ENCODE data around the gene JMJD1C. TPM values are rescaled to one million over a fixed set of nuclear protein-coding genes. Genes with fewer than 3 reads are reported as not detected.

JMJD1C gene
- total RNA-seq, 2 experiments from 2014 or later: 99.2 to 118 TPM

DNA sequence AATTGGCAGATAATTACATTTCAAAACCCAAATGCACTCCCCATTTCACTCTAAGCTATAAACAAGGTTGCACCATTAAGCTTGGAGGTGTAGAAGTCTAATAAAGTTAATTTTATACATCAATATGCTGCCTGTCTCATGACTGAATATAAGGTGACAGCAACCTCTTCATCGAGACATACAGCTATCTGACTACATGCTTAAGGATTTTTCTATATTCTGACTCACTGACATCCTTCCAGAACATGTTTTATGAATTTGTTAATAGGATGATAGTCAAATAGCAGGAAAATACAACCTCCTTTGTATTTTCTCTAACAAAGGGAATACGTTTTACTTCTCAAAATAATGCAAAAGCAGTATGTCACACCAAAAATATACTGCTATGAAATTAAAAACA, 256.1 kb downstream of the JMJD1C start:
- CTCF ChIA-PET (ENCODE audit: unreplicated experiment): no interaction called here
- Histone ChIP-seq H3K36me3 (ENCODE audit: insufficient read depth, low read length) (peaks cover 92% of the 10 kb centered on the region), H4K20me1 (ENCODE audit: insufficient read depth, low read length) (peaks cover 26% of the 10 kb centered on the region; the same call in 1 of the 2 replicates), H3K27ac (ENCODE audit: low read depth, low read length, poor library complexity, severe bottlenecking) (no peak overlapping the region), H2AFZ (ENCODE audit: low read length) (no peak overlapping the region), H3K4me1 (ENCODE audit: insufficient read depth, low read length, poor library complexity, severe bottlenecking) (peaks cover 10% of the 10 kb centered on the region), H3K4me3 (ENCODE audit: low read depth, low read length, poor library complexity, severe bottlenecking) (no peak overlapping the region), H3K79me2 (ENCODE audit: insufficient read depth, low read depth, low read length) (peaks cover 80% of the 10 kb centered on the region; the same call in 1 of the 2 replicates), H3K9me3 (ENCODE audit: low read length) (peaks cover 6% of the 10 kb centered on the region), H3K4me2 (ENCODE audit: low read length) (no peak overlapping the region), H3K9me2 (ENCODE audit: insufficient read depth, low read length) (no peaks in the 10 kb centered on the region)
- TF ChIP-seq, protein P1, sequence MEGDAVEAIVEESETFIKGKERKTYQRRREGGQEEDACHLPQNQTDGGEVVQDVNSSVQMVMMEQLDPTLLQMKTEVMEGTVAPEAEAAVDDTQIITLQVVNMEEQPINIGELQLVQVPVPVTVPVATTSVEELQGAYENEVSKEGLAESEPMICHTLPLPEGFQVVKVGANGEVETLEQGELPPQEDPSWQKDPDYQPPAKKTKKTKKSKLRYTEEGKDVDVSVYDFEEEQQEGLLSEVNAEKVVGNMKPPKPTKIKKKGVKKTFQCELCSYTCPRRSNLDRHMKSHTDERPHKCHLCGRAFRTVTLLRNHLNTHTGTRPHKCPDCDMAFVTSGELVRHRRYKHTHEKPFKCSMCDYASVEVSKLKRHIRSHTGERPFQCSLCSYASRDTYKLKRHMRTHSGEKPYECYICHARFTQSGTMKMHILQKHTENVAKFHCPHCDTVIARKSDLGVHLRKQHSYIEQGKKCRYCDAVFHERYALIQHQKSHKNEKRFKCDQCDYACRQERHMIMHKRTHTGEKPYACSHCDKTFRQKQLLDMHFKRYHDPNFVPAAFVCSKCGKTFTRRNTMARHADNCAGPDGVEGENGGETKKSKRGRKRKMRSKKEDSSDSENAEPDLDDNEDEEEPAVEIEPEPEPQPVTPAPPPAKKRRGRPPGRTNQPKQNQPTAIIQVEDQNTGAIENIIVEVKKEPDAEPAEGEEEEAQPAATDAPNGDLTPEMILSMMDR (conservative IDR thresholded peaks at IDR 0.05; ENCODE audit: low read length): no peak
- TF ChIP-seq EZH2phosphoT487 (IDR thresholded peaks at IDR 0.05; ENCODE audit: borderline replicate concordance, low read depth, low read length): no peak
- no peak for DNase-seq (ENCODE audit: low spot score)
- POLR2A ChIA-PET: interaction anchor here (1.0 to 2.3 kb wide), 3 partner anchors 9 to 419 kb away, joined by 3 to 13 read pairs (median 5); no protein-coding TSS in a partner anchor
- intact Hi-C loops (cut with micrococcal nuclease; ENCODE audit: unreplicated experiment): no loop called here
- BruUV-seq (replicated peaks): no TSS peak

DNA sequence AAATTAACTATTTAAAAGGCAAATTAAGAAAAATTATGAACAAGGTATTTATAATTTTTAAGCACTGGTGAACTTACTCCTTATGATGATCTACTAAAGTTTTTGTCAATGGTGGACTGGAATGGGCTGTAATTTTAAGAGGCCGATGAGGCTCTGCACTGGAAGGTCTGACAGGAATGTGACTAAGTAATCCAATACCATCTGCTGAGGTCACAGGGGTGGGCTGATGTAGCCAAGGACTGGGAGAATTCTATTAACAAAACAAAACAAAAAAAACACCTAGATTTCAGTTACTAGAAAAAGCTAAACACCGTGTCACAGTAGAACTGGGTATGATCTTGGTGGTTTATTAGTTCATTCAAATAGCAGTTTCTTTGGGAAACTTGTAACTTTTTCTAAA, 256.8 kb downstream of the JMJD1C start:
- no peak overlapping the region for H3K4me3 ChIP-seq (ENCODE audit: low read depth, low read length, poor library complexity, severe bottlenecking)
- CTCF ChIA-PET (ENCODE audit: unreplicated experiment): no interaction called here
- TF ChIP-seq, protein P1 (conservative IDR thresholded peaks at IDR 0.05; ENCODE audit: low read length): no peak
- no peak for TF ChIP-seq EZH2phosphoT487 (IDR thresholded peaks at IDR 0.05; ENCODE audit: borderline replicate concordance, low read depth, low read length)
- POLR2A ChIA-PET: interaction anchor here (1.0 to 2.3 kb wide), 3 partner anchors 9 to 419 kb away, joined by 3 to 13 read pairs (median 5); no protein-coding TSS in a partner anchor
- H3K9me2 ChIP-seq (ENCODE audit: insufficient read depth, low read length): no peaks in the 10 kb centered on the region
- peaks cover 22% of the 10 kb centered on the region; the same call in 1 of the 2 replicates for H4K20me1 ChIP-seq (ENCODE audit: insufficient read depth, low read length)
- H2AFZ ChIP-seq (ENCODE audit: low read length): no peak overlapping the region
- intact Hi-C loops (cut with micrococcal nuclease; ENCODE audit: unreplicated experiment): no loop called here
- H3K36me3 ChIP-seq (ENCODE audit: insufficient read depth, low read length): peaks cover 92% of the 10 kb centered on the region
- peaks cover 10% of the 10 kb centered on the region for H3K4me1 ChIP-seq (ENCODE audit: insufficient read depth, low read length, poor library complexity, severe bottlenecking)
- H3K79me2 ChIP-seq (ENCODE audit: insufficient read depth, low read depth, low read length): peaks cover 80% of the 10 kb centered on the region; the same call in 1 of the 2 replicates
- H3K4me2 ChIP-seq (ENCODE audit: low read length): no peak overlapping the region
- no peak for DNase-seq (ENCODE audit: low spot score)
- H3K9me3 ChIP-seq (ENCODE audit: low read length): peaks cover 6% of the 10 kb centered on the region
- no peak overlapping the region for H3K27ac ChIP-seq (ENCODE audit: low read depth, low read length, poor library complexity, severe bottlenecking)
- no TSS peak for BruUV-seq (replicated peaks)

DNA sequence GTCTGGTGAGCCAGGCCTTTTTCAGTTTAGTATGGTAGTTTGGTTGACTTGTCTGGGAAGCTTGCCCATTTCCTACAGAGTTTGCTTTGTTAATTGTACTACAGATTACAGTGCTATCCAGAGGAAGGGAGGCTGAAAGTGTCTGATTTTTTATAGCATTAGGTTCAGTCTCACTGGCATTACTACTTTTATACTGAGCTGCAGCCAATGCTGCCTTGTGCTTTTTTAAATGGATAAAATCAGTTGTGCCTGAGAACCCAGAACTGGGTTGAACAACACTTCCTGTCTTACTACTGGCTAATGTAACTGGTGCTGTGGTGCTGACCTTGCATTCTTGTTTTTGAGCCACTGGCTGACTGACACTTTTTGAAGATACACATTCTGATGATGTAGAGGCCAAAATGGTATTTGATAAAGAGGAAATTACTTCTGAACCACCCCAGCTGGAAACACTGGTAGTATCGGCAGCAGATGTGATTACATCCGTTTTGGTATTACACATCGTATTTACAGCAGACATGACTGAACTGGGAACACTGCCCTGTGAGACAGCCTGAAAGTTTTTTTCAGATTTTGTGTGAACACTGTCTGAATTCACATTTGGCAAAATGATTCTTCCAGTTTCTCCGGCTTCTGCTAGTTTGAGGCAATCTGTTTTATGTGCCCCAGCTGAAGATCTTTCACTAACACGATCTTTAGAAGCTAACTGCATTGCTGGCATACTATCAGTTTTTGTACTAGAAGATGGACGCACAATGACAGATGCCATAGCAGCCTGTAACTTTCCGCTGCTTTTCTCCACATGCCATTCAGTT, 258.6 kb downstream of the JMJD1C start:
- H3K4me1 ChIP-seq (ENCODE audit: insufficient read depth, low read length, poor library complexity, severe bottlenecking): peaks cover 10% of the 10 kb centered on the region
- ChIA-PET POLR2A (interaction anchor here (0.5 to 0.7 kb wide), 2 partner anchors 309 to 409 kb away, joined by 4 to 5 read pairs; no protein-coding TSS in a partner anchor), CTCF (ENCODE audit: unreplicated experiment) (no interaction called here)
- no peak overlapping the region for H2AFZ ChIP-seq (ENCODE audit: low read length)
- intact Hi-C loops (cut with micrococcal nuclease; ENCODE audit: unreplicated experiment): no loop called here
- peaks cover 94% of the 10 kb centered on the region for H3K36me3 ChIP-seq (ENCODE audit: insufficient read depth, low read length)
- H3K9me2 ChIP-seq (ENCODE audit: insufficient read depth, low read length): no peaks in the 10 kb centered on the region
- TF ChIP-seq, protein P1 (conservative IDR thresholded peaks at IDR 0.05; ENCODE audit: low read length): no peak
- no peak for TF ChIP-seq EZH2phosphoT487 (IDR thresholded peaks at IDR 0.05; ENCODE audit: borderline replicate concordance, low read depth, low read length)
- no peak overlapping the region for H3K4me2 ChIP-seq (ENCODE audit: low read length)
- DNase-seq (ENCODE audit: low spot score): peak; percentile 10
- no TSS peak for BruUV-seq (replicated peaks)
- H3K27ac ChIP-seq (ENCODE audit: low read depth, low read length, poor library complexity, severe bottlenecking): no peak overlapping the region
- peaks cover 77% of the 10 kb centered on the region; the same call in 1 of the 2 replicates for H3K79me2 ChIP-seq (ENCODE audit: insufficient read depth, low read depth, low read length)
- H3K4me3 ChIP-seq (ENCODE audit: low read depth, low read length, poor library complexity, severe bottlenecking): no peak overlapping the region
- H3K9me3 ChIP-seq (ENCODE audit: low read length): peaks cover 4% of the 10 kb centered on the region
- peaks cover 15% of the 10 kb centered on the region; the same call in 1 of the 2 replicates for H4K20me1 ChIP-seq (ENCODE audit: insufficient read depth, low read length)
